ENCODE measurements around the gene POSTN. TPM values are rescaled to one million over a fixed set of nuclear protein-coding genes. Genes with fewer than 3 reads are reported as not detected.

The POSTN gene
- total and polyA plus RNA-seq, 2 of the 8 experiments (the other 6 are each of a cell fraction or from before 2014, with no cell fraction given), result 0.30 to 0.74 TPM

DNA sequence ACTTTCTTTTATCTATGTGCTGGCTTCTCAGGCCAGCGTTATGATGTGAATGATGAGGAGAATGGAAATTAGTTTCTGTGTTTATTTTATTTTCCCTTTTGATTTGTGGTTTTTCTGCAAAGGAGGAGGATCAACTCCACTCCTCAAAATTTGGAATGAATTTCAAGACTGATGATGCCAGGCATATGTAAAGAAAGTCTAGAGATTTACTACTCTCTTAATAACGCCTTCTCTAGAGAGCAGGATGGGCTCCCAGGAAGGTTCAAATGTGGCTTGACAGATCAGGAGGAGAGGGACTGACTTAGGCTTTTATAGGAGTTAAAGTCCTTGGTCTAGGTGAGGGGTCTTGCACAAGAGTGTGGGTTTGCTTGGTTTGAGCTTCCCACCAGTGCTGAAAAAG, 15.1 kb upstream of the POSTN start (continued):
- TF ChIP-seq, protein P1, sequence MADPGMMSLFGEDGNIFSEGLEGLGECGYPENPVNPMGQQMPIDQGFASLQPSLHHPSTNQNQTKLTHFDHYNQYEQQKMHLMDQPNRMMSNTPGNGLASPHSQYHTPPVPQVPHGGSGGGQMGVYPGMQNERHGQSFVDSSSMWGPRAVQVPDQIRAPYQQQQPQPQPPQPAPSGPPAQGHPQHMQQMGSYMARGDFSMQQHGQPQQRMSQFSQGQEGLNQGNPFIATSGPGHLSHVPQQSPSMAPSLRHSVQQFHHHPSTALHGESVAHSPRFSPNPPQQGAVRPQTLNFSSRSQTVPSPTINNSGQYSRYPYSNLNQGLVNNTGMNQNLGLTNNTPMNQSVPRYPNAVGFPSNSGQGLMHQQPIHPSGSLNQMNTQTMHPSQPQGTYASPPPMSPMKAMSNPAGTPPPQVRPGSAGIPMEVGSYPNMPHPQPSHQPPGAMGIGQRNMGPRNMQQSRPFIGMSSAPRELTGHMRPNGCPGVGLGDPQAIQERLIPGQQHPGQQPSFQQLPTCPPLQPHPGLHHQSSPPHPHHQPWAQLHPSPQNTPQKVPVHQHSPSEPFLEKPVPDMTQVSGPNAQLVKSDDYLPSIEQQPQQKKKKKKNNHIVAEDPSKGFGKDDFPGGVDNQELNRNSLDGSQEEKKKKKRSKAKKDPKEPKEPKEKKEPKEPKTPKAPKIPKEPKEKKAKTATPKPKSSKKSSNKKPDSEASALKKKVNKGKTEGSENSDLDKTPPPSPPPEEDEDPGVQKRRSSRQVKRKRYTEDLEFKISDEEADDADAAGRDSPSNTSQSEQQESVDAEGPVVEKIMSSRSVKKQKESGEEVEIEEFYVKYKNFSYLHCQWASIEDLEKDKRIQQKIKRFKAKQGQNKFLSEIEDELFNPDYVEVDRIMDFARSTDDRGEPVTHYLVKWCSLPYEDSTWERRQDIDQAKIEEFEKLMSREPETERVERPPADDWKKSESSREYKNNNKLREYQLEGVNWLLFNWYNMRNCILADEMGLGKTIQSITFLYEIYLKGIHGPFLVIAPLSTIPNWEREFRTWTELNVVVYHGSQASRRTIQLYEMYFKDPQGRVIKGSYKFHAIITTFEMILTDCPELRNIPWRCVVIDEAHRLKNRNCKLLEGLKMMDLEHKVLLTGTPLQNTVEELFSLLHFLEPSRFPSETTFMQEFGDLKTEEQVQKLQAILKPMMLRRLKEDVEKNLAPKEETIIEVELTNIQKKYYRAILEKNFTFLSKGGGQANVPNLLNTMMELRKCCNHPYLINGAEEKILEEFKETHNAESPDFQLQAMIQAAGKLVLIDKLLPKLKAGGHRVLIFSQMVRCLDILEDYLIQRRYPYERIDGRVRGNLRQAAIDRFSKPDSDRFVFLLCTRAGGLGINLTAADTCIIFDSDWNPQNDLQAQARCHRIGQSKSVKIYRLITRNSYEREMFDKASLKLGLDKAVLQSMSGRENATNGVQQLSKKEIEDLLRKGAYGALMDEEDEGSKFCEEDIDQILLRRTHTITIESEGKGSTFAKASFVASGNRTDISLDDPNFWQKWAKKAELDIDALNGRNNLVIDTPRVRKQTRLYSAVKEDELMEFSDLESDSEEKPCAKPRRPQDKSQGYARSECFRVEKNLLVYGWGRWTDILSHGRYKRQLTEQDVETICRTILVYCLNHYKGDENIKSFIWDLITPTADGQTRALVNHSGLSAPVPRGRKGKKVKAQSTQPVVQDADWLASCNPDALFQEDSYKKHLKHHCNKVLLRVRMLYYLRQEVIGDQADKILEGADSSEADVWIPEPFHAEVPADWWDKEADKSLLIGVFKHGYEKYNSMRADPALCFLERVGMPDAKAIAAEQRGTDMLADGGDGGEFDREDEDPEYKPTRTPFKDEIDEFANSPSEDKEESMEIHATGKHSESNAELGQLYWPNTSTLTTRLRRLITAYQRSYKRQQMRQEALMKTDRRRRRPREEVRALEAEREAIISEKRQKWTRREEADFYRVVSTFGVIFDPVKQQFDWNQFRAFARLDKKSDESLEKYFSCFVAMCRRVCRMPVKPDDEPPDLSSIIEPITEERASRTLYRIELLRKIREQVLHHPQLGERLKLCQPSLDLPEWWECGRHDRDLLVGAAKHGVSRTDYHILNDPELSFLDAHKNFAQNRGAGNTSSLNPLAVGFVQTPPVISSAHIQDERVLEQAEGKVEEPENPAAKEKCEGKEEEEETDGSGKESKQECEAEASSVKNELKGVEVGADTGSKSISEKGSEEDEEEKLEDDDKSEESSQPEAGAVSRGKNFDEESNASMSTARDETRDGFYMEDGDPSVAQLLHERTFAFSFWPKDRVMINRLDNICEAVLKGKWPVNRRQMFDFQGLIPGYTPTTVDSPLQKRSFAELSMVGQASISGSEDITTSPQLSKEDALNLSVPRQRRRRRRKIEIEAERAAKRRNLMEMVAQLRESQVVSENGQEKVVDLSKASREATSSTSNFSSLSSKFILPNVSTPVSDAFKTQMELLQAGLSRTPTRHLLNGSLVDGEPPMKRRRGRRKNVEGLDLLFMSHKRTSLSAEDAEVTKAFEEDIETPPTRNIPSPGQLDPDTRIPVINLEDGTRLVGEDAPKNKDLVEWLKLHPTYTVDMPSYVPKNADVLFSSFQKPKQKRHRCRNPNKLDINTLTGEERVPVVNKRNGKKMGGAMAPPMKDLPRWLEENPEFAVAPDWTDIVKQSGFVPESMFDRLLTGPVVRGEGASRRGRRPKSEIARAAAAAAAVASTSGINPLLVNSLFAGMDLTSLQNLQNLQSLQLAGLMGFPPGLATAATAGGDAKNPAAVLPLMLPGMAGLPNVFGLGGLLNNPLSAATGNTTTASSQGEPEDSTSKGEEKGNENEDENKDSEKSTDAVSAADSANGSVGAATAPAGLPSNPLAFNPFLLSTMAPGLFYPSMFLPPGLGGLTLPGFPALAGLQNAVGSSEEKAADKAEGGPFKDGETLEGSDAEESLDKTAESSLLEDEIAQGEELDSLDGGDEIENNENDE (IDR thresholded peaks at IDR 0.05; ENCODE audit: insufficient replicate concordance, low read length), result no peak
- no peak for TF ChIP-seq SIN3A (conservative IDR thresholded peaks at IDR 0.05 in 1 of 2, IDR thresholded peaks at IDR 0.05 in 1 of 2; ENCODE audit: low read depth in 1 of 2, low read length in 2 of 2)

All from H1 (cell line).